Immature natural killer cell (primary cell): ENCODE data around the gene KNG1. TPM values are rescaled to one million over a fixed set of nuclear protein-coding genes. Genes with fewer than 3 reads are reported as not detected.
"Not testable (repeated sequence)": the region's sequence is repeated elsewhere in the genome, so short reads cannot be mapped to it uniquely, and the experiment has no call there.

ENCODE experiments used
- DNase-seq, 3 donors: peaks; one replicate each; pipeline ENCODE4 v3.0.0; 2022; ENCODE audit warnings: mixed read lengths in 1 of 3
- H3K27ac Mint-ChIP-seq, 6 donors: one replicate each; pipeline ENCODE4 v1.8.0; 2020; ENCODE audit warnings: mixed read lengths in 6 of 6, mild to moderate bottlenecking in 5 of 6, inconsistent platforms in 4 of 6, moderate library complexity in 3 of 6
- H3K27me3 Mint-ChIP-seq, 3 donors: one replicate each; pipeline ENCODE4 v1.8.0; 2020 to 2021; ENCODE audit warnings: low read depth in 3 of 3, mild to moderate bottlenecking in 3 of 3, mixed read lengths in 3 of 3, moderate library complexity in 3 of 3, inconsistent platforms in 1 of 3
- H3K36me3 Mint-ChIP-seq, 3 donors: one replicate each; pipeline ENCODE4 v1.8.0; 2020; ENCODE audit warnings: mixed read lengths in 3 of 3, inconsistent platforms in 2 of 3, mild to moderate bottlenecking in 2 of 3
- H3K4me1 Mint-ChIP-seq, 2 donors: one replicate each; pipeline ENCODE4 v1.8.0; 2020; ENCODE audit warnings: inconsistent platforms in 2 of 2, mild to moderate bottlenecking in 2 of 2, mixed read lengths in 2 of 2, moderate library complexity in 1 of 2
- H3K4me3 Mint-ChIP-seq, 5 donors: one replicate each; pipeline ENCODE4 v1.8.0; 2020; ENCODE audit warnings: mild to moderate bottlenecking in 5 of 5, mixed read lengths in 5 of 5, inconsistent platforms in 3 of 5, moderate library complexity in 3 of 5
- H3K9me3 Mint-ChIP-seq, 6 donors: one replicate each; pipeline ENCODE4 v1.8.0; 2020; ENCODE audit warnings: mild to moderate bottlenecking in 6 of 6, mixed read lengths in 6 of 6, inconsistent platforms in 4 of 6, moderate library complexity in 3 of 6
- polyA plus RNA-seq, 3 donors: library from polyadenylated mRNA; unstranded; fragments of 300-500 nt; fragmentation: Illumina TruSeq; gene quantifications; one replicate each; pipeline ENCODE4 v1.2.3, GENCODE V29; 2021

The KNG1 gene
- not detected for polyA plus RNA-seq

DNA sequence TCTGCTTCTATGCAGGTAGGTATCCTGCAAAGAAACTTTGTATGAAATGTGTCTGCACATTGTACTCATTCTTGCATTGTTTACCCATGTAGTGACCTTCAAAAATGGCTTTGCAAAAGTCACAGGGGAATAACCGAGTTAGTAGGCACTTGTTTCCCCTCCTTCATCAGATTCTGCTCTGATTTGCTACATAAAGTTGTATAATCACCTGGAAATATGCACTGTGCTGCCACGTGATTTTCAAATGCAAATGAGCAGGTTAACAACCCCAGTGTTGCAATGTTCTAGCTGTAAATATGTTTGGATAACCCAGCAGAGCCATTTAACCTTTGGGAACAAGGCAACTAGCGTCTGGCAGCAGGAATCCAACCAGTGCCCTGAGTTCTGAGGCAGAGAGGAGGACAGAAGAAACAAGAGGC is at the start of gene KNG1:
Gene KNG1, plus strand, starts transcription at position 321 of the 419 bp plus-strand sequence. CDS start 184 bp downstream, outside the sequence.
- Mint-ChIP-seq H3K27ac (no peak within 1 kb of the TSS), H3K4me3 (no peak within 1 kb of the TSS), H3K9me3 (no peaks in the 10 kb centered on the region), H3K4me1 (no peaks in the 10 kb centered on the region), H3K36me3 (no peaks in the 10 kb centered on the region), H3K27me3 (peaks cover 0 to 10% (median 6%) of the 10 kb centered on the region in 3 donors)
- DNase-seq: no peak

DNA sequence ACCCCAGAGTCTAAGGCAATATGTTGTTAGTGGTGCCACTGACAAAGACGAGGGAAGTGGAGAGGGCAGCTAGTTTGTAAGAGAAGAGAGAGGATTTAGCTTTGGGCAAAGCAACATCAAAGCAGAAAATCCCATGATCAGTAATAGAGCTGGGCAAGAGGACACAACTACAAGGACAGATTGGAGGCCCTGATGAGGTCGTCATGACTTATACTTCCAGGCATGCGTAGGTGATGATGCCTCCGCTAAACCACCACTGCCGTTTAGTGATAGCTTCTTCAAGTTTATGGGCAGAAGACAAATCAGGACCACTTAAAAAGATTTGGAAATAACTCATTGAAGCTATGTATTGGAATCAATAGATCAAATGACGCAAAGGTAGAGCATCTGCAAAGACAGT is 48.7 kb upstream of the KNG1 start:
- Mint-ChIP-seq H3K4me3 (no peak overlapping the region), H3K27ac (no peak overlapping the region), H3K4me1 (no peaks in the 10 kb centered on the region), H3K9me3 (no peaks in the 10 kb centered on the region), H3K36me3 (no peaks in the 10 kb centered on the region), H3K27me3 (peaks cover 5 to 10% (median 6%) of the 10 kb centered on the region in 3 donors)
- DNase-seq: no peak

DNA sequence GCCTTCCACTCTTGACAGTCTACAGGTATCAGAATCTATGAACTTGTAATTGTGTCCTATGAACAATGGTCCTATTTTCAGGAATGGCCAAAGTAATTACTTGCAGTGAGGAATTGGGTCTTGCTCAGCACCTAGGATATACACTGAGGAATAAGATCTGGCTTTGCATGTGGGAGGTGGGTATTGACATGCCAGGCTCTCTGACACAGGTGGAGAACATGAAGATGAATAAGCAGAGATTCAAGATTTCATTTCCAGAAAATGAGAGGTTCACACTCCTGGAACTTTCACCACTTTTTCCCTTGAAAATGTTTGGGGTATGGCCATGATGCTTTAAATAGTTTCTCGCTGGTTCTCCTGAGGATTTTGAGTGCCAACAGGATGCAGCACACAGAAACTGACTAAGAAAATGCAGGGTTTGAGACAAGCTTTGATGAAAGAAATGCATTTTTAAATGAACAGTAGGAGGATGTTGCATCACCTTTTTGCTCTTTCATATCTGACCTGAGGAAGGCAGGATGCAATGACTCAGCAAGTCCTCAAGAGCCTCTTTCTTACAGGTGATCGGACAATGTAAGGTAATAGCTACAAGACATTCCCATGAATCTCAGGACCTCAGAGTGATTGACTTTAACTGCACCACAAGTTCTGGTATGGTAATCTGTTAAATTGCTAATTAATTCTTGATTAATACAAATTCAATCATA is 47.6 kb upstream of the KNG1 start:
- Mint-ChIP-seq H3K27me3 (peaks cover 6 to 9% (median 9%) of the 10 kb centered on the region in 3 donors), H3K27ac (no peak overlapping the region), H3K9me3 (no peaks in the 10 kb centered on the region), H3K4me1 (no peaks in the 10 kb centered on the region), H3K4me3 (no peak overlapping the region), H3K36me3 (no peaks in the 10 kb centered on the region)
- no peak for DNase-seq

DNA sequence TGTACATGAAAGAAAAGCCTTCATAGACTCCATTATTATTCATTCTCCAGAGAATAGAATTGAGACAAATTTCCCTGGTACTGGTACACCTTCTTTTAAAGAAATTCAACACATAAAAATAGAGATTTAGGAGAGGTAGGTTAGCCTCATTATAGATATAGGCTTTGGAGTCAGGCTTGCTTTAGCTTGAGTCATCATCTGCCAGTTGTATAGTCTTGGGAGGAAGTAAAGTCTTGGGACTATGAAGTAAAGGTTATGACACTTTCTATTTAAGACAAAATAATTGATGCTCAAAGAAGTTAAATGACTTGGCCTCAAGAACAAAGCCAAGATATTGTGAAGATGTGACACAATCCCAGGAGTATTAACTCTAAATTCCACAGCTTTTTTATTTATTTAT is 47.0 kb upstream of the KNG1 start:
- H3K4me3 Mint-ChIP-seq: no peak overlapping the region
- DNase-seq: no peak
- no peaks in the 10 kb centered on the region for H3K4me1 Mint-ChIP-seq
- H3K27me3 Mint-ChIP-seq: peaks cover 8 to 9% (median 8%) of the 10 kb centered on the region in 3 donors
- H3K36me3 Mint-ChIP-seq: no peaks in the 10 kb centered on the region
- no peak overlapping the region for H3K27ac Mint-ChIP-seq
- no peaks in the 10 kb centered on the region for H3K9me3 Mint-ChIP-seq

DNA sequence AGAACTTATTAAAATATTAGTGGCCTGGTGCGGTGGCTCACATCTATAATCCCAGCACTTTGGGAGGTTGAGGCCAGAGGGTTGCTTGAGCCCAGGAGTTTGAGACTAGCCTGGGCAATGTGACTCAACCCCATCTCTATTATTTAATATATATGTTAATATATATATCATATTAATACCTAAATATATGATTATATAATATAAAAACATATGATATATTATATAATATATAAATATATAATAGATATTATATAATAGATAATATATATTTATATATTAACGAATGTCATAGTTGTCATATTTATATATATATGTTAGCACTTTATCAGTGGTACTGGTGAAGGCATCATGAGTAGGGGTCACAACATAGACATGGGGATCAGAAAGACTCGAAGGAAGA is 46.1 kb upstream of the KNG1 start:
- H3K27ac Mint-ChIP-seq: no peak overlapping the region

GRCh38 chr3:186678604-186679003 is 38.6 kb upstream of the KNG1 start:
- no peaks in the 10 kb centered on the region for H3K36me3 Mint-ChIP-seq
- no peak overlapping the region for H3K4me3 Mint-ChIP-seq
- no peak for DNase-seq
- H3K27me3 Mint-ChIP-seq: peaks cover 6 to 31% (median 26%) of the 10 kb centered on the region in 3 donors
- H3K9me3 Mint-ChIP-seq: peaks cover 0 to 3% (median 0%) of the 10 kb centered on the region in 6 donors
- peaks cover 0 to 11% of the 10 kb centered on the region in 2 donors for H3K4me1 Mint-ChIP-seq
- H3K27ac Mint-ChIP-seq: no peak overlapping the region

More for the DNA sequence above, 46.1 kb upstream of the KNG1 start:
- no peak overlapping the region for H3K4me3 Mint-ChIP-seq
- H3K36me3 Mint-ChIP-seq: no peaks in the 10 kb centered on the region
- H3K9me3 Mint-ChIP-seq: no peaks in the 10 kb centered on the region
- DNase-seq: no peak
- H3K4me1 Mint-ChIP-seq: no peaks in the 10 kb centered on the region
- H3K27me3 Mint-ChIP-seq: peaks cover 6 to 9% (median 8%) of the 10 kb centered on the region in 3 donors

GRCh38 chr3:186679151-186679550 is 38.0 kb upstream of the KNG1 start:
- peaks cover 0 to 5% (median 0%) of the 10 kb centered on the region in 6 donors for H3K9me3 Mint-ChIP-seq
- peaks cover 6 to 30% (median 27%) of the 10 kb centered on the region in 3 donors for H3K27me3 Mint-ChIP-seq
- no peak for DNase-seq
- H3K27ac Mint-ChIP-seq: no peak overlapping the region
- H3K4me3 Mint-ChIP-seq: no peak overlapping the region
- H3K4me1 Mint-ChIP-seq: peaks cover 4 to 17% of the 10 kb centered on the region in 2 donors
- no peaks in the 10 kb centered on the region for H3K36me3 Mint-ChIP-seq

DNA sequence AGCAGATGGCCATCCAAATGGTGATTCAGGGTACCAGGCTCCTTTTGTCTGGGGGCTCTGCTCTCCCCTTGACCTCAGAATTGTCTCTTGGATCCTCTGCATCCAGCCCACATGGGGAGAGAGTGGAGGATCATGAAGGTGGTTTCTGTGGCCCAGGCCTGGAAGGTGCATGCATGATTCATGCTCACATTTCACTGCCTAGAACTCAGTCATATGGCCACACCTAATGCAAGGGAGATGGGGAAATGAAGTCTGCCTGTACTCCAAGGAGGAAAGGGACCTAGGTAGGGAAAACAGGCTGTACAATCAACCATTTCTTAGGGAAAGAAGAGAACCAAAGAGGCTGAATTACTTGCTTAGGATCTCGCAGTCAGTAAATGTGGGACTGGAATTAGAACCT is 36.3 kb upstream of the KNG1 start:
- Mint-ChIP-seq H3K4me3 (no peak overlapping the region), H3K9me3 (peaks cover 3 to 14% (median 9%) of the 10 kb centered on the region in 6 donors), H3K27ac (no peak overlapping the region), H3K4me1 (peaks cover 11 to 34% of the 10 kb centered on the region in 2 donors), H3K27me3 (peaks cover 11 to 31% (median 31%) of the 10 kb centered on the region in 3 donors), H3K36me3 (peaks cover 0 to 8% (median 0%) of the 10 kb centered on the region in 3 donors)
- DNase-seq: no peak

DNA sequence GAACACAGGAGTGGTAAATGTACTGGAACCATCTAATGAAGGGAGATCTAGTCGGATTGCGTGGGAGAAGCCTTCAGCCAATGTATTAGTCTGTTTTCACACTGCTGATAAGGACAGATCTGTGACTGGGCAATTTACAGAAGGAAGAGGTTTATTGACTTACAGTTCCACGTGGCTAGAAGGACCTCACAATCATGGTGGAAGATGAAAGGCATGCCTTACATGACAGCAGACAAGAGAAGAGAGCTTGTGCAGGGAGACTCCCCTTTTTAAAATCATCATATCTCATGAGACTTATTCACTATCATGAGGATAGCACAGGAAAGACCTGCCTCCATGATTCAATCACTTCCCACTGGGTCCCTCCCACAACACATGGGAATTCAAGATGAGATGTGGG is 34.3 kb upstream of the KNG1 start:
- peaks cover 30 to 53% of the 10 kb centered on the region in 2 donors for H3K4me1 Mint-ChIP-seq
- H3K4me3 Mint-ChIP-seq: peak overlapping the region in 1 of 5 donors; percentile 9
- no peak overlapping the region for H3K27ac Mint-ChIP-seq
- peaks cover 0 to 8% (median 0%) of the 10 kb centered on the region in 3 donors for H3K36me3 Mint-ChIP-seq
- H3K27me3 Mint-ChIP-seq: peaks cover 14 to 36% (median 19%) of the 10 kb centered on the region in 3 donors
- no peak for DNase-seq
- H3K9me3 Mint-ChIP-seq: peaks cover 3 to 14% (median 9%) of the 10 kb centered on the region in 6 donors

DNA sequence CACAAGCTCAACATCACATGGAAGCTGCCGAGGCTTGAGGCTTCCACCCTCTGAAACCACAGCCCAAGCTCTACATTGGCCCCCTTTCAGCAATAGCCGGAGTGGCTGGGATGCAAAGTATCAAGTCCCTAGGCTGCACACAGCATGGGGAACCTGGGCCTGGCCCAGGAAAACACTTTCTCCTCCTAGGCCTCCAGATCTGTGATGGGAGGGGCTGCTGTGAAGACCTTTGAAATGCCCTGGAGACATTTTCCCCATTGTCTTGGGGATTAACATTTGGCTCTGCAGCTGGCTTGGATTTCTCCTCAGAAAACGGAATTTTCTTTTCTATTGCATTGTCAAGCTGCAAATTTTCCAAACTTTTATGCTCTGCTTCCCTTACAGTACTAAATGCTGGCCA is 33.2 kb upstream of the KNG1 start:
- no peak overlapping the region for H3K27ac Mint-ChIP-seq
- no peak for DNase-seq
- peaks cover 34 to 58% of the 10 kb centered on the region in 2 donors for H3K4me1 Mint-ChIP-seq
- peaks cover 0 to 8% (median 0%) of the 10 kb centered on the region in 3 donors for H3K36me3 Mint-ChIP-seq
- H3K4me3 Mint-ChIP-seq: peak overlapping the region in 1 of 5 donors; percentile 64
- peaks cover 3 to 14% (median 9%) of the 10 kb centered on the region in 6 donors for H3K9me3 Mint-ChIP-seq
- peaks cover 14 to 33% (median 16%) of the 10 kb centered on the region in 3 donors for H3K27me3 Mint-ChIP-seq

DNA sequence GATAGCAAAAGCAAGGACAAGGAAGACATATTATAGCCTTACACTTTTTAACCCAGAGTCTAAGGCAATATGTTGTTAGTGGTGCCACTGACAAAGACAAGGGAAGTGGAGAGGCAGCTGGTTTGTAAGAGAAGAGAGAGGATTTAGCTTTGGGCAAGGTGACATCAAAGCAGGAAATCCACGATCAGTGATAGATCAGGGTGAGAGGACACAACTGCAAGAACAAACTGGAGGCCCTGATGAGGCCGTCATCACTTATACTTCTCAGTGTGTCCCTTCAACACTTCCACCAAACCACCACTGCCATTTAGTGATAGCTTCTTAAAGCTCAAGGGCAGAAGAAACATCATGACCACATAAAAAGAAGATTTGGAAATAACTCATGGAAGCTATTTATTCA is 30.7 kb upstream of the KNG1 start:
- not testable (repeated sequence) for H3K36me3 Mint-ChIP-seq
- Mint-ChIP-seq H3K27me3 (peaks cover 13 to 29% (median 19%) of the 10 kb centered on the region in 3 donors), H3K4me1 (peaks cover 40 to 80% of the 10 kb centered on the region in 2 donors), H3K27ac (peak overlapping the region; percentile 5 to 55 (median 23)), H3K4me3 (peak overlapping the region; percentile 49 to 74 (median 53)), H3K9me3 (peaks cover 3 to 14% (median 9%) of the 10 kb centered on the region in 6 donors)
- peak; percentile 50 to 67 (median 66) for DNase-seq

- Mint-ChIP-seq H3K27ac (no peak overlapping the region), H3K9me3 (peaks cover 3 to 14% (median 9%) of the 10 kb centered on the region in 6 donors), H3K4me1 (peaks cover 47 to 87% of the 10 kb centered on the region in 2 donors), H3K36me3 (peaks cover 0 to 8% (median 0%) of the 10 kb centered on the region in 3 donors), H3K4me3 (peak overlapping the region in 4 of 5 donors; percentile 13 to 56 (median 30)), H3K27me3 (peaks cover 12 to 34% (median 25%) of the 10 kb centered on the region in 3 donors)
- DNase-seq: no peak
Observed at GRCh38 chr3:186687120-186687651, 30.0 kb upstream of the KNG1 start.

DNA sequence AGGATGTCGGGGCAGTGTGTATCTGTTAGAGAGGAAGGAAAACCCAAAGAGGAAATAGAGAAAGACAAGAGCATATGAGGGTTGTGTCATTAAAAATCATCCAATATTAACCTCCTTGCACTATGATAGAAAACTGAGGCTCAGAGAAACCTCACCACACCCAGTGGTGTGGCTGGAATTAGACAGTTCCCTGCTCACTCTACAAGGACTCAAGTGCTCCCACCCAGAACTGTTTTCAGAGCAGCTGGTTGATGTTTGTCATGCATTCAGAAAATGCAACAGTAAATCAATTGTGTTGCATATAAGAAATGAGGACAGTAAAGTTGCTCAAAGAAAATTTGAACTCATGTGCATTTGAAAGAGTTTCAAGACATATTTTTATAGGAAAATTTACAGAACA is 26.9 kb upstream of the KNG1 start:
- DNase-seq, H3K27ac Mint-ChIP-seq, H3K36me3 Mint-ChIP-seq, H3K9me3 Mint-ChIP-seq, H3K4me3 Mint-ChIP-seq: not testable (repeated sequence)
- peaks cover 42 to 70% of the 10 kb centered on the region in 2 donors for H3K4me1 Mint-ChIP-seq
- H3K27me3 Mint-ChIP-seq: peaks cover 7 to 29% (median 23%) of the 10 kb centered on the region in 3 donors

DNA sequence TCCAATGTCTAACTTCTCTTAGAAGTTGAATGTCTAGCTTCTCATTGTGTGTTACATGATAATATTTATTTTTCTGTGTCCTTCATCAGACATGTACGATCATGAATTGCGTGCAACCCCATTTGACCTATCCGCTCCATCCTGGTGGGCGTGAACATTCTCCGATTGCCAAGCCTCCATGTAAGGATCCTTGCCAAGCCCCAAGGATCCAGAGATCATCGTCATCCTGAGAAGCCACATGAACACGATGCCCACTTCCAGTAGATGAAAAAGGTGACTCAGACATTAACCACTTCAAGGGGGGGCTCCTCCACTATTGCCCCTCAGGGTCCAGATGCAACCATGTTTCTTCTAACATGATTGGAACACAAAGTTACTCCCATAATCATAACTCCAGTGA is 25.5 kb upstream of the KNG1 start:
- Mint-ChIP-seq H3K27ac (peak overlapping the region in 1 of 6 donors; percentile 32), H3K36me3 (no peaks in the 10 kb centered on the region), H3K9me3 (peaks cover 0 to 3% (median 0%) of the 10 kb centered on the region in 6 donors), H3K4me3 (peak overlapping the region; percentile 31 to 67 (median 45)), H3K4me1 (peaks cover 29 to 56% of the 10 kb centered on the region in 2 donors), H3K27me3 (peaks cover 3 to 28% (median 18%) of the 10 kb centered on the region in 3 donors)
- no peak for DNase-seq
